HFFc6 (cell line): Measurements from ENCODE around the gene CCR2. TPM values are rescaled to one million over a fixed set of nuclear protein-coding genes. Genes with fewer than 3 reads are reported as not detected.

ENCODE experiments used
- DNase-seq: peaks from one replicate; pipeline ENCODE4 v3.0.0-alpha.2; 2018
- H3K27ac Mint-ChIP-seq: 2 replicates; pipeline ENCODE4 v1.8.0; 2020; ENCODE audit warnings: mild to moderate bottlenecking, mixed read lengths
- H3K27me3 Mint-ChIP-seq: 2 replicates; pipeline ENCODE4 v1.8.0; 2021; ENCODE audit warnings: mild to moderate bottlenecking, moderate library complexity, mixed read lengths; ENCODE audit not compliant: insufficient read depth
- H3K36me3 Mint-ChIP-seq: 2 replicates; pipeline ENCODE4 v1.8.0; 2021; ENCODE audit warnings: low read depth, mixed read lengths
- H3K4me1 Mint-ChIP-seq: 2 replicates; pipeline ENCODE4 v1.8.0; 2020; ENCODE audit warnings: low read depth, mixed read lengths
- H3K4me3 Mint-ChIP-seq: 2 replicates; pipeline ENCODE4 v1.8.0; 2020; ENCODE audit warnings: mild to moderate bottlenecking, moderate library complexity, mixed read lengths
- H3K9me3 Mint-ChIP-seq: 2 replicates; pipeline ENCODE4 v1.8.0; 2020; ENCODE audit warnings: mild to moderate bottlenecking, mixed read lengths
- total RNA-seq, 6 experiments: library from RNA; stranded (reverse); fragmentation: NEBNext Ultra II Directional; extraction: Animal tissue kit (Norgen Biotek cat#: 25700); gene quantifications; 2 replicates in 1 of 6; 3 replicates in 5 of 6; pipeline ENCODE4 v1.2.3, GENCODE V29; 2021
- TF ChIP-seq, protein P1 (sequence below): fragments of 200-600 bp; sonication (generic); IDR thresholded peaks from 2 replicates; pipeline ENCODE4 v1.5.0; 2021; ENCODE audit warnings: antibody characterized with exemption, mild to moderate bottlenecking

The CCR2 gene
- total RNA-seq, 6 experiments from 2014 or later = not detected

- H3K9me3 Mint-ChIP-seq = no peaks in the 10 kb centered on the region
- no peaks in the 10 kb centered on the region for H3K4me1 Mint-ChIP-seq
- DNase-seq = no peak
- peaks cover 47% of the 10 kb centered on the region for H3K27me3 Mint-ChIP-seq
- H3K27ac Mint-ChIP-seq = no peak overlapping the region
- TF ChIP-seq, protein P1, sequence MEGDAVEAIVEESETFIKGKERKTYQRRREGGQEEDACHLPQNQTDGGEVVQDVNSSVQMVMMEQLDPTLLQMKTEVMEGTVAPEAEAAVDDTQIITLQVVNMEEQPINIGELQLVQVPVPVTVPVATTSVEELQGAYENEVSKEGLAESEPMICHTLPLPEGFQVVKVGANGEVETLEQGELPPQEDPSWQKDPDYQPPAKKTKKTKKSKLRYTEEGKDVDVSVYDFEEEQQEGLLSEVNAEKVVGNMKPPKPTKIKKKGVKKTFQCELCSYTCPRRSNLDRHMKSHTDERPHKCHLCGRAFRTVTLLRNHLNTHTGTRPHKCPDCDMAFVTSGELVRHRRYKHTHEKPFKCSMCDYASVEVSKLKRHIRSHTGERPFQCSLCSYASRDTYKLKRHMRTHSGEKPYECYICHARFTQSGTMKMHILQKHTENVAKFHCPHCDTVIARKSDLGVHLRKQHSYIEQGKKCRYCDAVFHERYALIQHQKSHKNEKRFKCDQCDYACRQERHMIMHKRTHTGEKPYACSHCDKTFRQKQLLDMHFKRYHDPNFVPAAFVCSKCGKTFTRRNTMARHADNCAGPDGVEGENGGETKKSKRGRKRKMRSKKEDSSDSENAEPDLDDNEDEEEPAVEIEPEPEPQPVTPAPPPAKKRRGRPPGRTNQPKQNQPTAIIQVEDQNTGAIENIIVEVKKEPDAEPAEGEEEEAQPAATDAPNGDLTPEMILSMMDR = no peak
- H3K36me3 Mint-ChIP-seq = no peaks in the 10 kb centered on the region
- H3K4me3 Mint-ChIP-seq = no peak overlapping the region
Observed at GRCh38 chr3:46371519-46372340, 17.8 kb downstream of the CCR2 start.

DNA sequence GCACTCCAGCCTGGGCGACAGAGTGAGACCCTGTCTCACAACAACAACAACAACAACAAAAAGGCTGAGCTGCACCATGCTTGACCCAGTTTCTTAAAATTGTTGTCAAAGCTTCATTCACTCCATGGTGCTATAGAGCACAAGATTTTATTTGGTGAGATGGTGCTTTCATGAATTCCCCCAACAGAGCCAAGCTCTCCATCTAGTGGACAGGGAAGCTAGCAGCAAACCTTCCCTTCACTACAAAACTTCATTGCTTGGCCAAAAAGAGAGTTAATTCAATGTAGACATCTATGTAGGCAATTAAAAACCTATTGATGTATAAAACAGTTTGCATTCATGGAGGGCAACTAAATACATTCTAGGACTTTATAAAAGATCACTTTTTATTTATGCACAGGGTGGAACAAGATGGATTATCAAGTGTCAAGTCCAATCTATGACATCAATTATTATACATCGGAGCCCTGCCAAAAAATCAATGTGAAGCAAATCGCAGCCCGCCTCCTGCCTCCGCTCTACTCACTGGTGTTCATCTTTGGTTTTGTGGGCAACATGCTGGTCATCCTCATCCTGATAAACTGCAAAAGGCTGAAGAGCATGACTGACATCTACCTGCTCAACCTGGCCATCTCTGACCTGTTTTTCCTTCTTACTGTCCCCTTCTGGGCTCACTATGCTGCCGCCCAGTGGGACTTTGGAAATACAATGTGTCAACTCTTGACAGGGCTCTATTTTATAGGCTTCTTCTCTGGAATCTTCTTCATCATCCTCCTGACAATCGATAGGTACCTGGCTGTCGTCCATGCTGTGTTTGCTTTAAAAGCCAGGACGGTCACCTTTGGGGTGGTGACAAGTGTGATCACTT, 18.8 kb downstream of the CCR2 start:
- no peaks in the 10 kb centered on the region for H3K36me3 Mint-ChIP-seq
- TF ChIP-seq, protein P1 = peak; percentile 78
- no peak overlapping the region for H3K27ac Mint-ChIP-seq
- H3K4me1 Mint-ChIP-seq = no peaks in the 10 kb centered on the region
- H3K27me3 Mint-ChIP-seq = peaks cover 45% of the 10 kb centered on the region
- DNase-seq = peak; percentile 35
- H3K9me3 Mint-ChIP-seq = no peaks in the 10 kb centered on the region
- H3K4me3 Mint-ChIP-seq = no peak overlapping the region

DNA sequence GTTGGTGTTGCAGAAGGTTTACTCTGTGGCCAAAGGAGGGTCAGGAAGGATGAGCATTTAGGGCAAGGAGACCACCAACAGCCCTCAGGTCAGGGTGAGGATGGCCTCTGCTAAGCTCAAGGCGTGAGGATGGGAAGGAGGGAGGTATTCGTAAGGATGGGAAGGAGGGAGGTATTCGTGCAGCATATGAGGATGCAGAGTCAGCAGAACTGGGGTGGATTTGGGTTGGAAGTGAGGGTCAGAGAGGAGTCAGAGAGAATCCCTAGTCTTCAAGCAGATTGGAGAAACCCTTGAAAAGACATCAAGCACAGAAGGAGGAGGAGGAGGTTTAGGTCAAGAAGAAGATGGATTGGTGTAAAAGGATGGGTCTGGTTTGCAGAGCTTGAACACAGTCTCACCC, 20.8 kb downstream of the CCR2 start:
- Mint-ChIP-seq H3K36me3 (no peaks in the 10 kb centered on the region), H3K27ac (no peak overlapping the region), H3K4me1 (no peaks in the 10 kb centered on the region), H3K27me3 (peaks cover 33% of the 10 kb centered on the region), H3K4me3 (no peak overlapping the region), H3K9me3 (no peaks in the 10 kb centered on the region)
- DNase-seq = no peak
- TF ChIP-seq, protein P1 = no peak

DNA sequence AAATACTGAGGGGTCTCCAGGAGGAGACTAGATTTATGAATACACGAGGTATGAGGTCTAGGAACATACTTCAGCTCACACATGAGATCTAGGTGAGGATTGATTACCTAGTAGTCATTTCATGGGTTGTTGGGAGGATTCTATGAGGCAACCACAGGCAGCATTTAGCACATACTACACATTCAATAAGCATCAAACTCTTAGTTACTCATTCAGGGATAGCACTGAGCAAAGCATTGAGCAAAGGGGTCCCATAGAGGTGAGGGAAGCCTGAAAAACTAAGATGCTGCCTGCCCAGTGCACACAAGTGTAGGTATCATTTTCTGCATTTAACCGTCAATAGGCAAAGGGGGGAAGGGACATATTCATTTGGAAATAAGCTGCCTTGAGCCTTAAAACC, 21.3 kb downstream of the CCR2 start:
- no peak for DNase-seq
- TF ChIP-seq, protein P1 = no peak
- Mint-ChIP-seq H3K36me3 (no peaks in the 10 kb centered on the region), H3K27ac (no peak overlapping the region), H3K9me3 (no peaks in the 10 kb centered on the region), H3K4me1 (no peaks in the 10 kb centered on the region), H3K4me3 (no peak overlapping the region), H3K27me3 (peaks cover 32% of the 10 kb centered on the region)

DNA sequence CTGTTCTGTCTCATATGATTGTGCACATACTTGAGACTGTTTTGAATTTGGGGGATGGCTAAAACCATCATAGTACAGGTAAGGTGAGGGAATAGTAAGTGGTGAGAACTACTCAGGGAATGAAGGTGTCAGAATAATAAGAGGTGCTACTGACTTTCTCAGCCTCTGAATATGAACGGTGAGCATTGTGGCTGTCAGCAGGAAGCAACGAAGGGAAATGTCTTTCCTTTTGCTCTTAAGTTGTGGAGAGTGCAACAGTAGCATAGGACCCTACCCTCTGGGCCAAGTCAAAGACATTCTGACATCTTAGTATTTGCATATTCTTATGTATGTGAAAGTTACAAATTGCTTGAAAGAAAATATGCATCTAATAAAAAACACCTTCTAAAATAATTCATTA, 21.9 kb downstream of the CCR2 start:
- Mint-ChIP-seq H3K27ac (no peak overlapping the region), H3K27me3 (peaks cover 29% of the 10 kb centered on the region), H3K4me1 (no peaks in the 10 kb centered on the region), H3K36me3 (no peaks in the 10 kb centered on the region), H3K9me3 (no peaks in the 10 kb centered on the region), H3K4me3 (no peak overlapping the region)
- DNase-seq = no peak
- TF ChIP-seq, protein P1 = no peak
